SH-SY5Y (cell line): ENCODE data around the gene HAUS7.

Experiments
- GATA2 ChIP-seq: IDR thresholded peaks from 2 replicates; pipeline ENCODE4 v1.6.1; 2011; ENCODE audit warnings: mild to moderate bottlenecking, low read depth, low read length
- GATA3 ChIP-seq: IDR thresholded peaks from 2 replicates; pipeline ENCODE4 v1.6.1; 2011; ENCODE audit warnings: low read depth, mild to moderate bottlenecking, low read length, moderate library complexity

Gene HAUS7

DNA sequence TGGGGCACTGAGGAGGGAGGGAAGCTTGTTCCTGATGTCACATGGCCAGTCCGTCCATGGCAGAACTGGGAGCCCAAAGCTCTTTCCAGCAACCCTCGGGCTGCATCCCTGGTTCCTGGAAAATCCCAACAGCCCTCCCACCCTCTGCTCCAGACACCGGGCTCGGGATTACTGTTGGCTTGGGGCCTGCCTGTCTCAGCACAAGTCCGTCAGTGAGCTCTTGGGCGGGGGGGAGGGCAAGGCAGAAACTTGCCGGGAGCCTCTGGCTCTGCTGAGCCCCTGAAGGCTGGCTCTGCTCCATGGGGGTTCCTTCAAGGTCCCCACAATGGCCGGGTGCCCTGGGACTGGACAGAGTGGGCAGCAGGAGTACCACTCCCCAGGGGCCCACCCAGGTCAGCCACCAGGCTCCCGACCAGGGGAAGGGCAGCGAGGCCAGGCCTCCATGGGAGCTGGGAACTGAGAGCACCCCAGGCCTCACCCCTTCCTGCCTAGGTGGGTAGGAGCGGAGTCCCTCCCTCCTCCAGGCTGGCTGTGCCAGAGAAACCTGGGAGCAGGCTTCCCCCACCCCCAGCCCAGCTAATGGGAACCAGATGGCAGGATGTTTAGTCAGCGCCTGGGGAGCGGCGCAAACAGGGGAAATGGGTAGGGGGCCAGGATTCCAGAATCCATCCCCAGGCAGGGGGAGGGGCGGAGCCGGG is 6.4 kb upstream of the HAUS7 start:
- TF ChIP-seq GATA2 = no peak
- no peak for TF ChIP-seq GATA3

DNA sequence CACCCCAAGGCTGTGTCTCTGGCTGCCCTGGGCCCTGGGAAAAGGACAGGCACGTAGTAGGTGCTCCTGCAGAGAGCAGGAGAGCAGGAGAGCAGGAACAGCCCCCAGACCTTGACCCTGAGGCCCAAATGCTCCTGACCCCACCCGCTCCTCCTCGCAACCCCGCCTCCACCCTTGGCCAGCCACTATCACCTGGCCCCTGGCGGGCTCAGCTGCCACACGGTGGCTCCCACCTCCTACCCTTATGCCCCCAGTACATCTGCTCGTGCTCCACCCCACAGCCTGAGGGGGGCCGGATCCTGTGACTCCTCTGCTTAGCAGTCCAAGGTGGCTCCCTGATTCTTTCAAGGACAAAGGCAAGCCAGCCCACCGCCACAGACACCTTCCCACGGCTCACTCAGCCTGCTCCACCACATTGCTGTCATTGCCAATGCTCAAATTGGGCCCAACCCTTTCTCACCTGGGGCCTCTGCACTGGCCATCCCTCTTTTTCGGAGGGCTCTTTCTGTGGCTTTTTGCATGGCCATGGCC is 5.4 kb upstream of the HAUS7 start:
- TF ChIP-seq GATA2 (no peak), GATA3 (no peak)

- no peak for TF ChIP-seq GATA2
- no peak for TF ChIP-seq GATA3
Measured at GRCh38 chrX:153475271-153475670, 4.9 kb upstream of the HAUS7 start.

- no peak for TF ChIP-seq GATA2
- no peak for TF ChIP-seq GATA3
Measured at GRCh38 chrX:153474718-153475117, 4.3 kb upstream of the HAUS7 start.

GRCh38 chrX:153474266-153474665 is 3.9 kb upstream of the HAUS7 start:
- TF ChIP-seq GATA3 = no peak
- no peak for TF ChIP-seq GATA2

DNA sequence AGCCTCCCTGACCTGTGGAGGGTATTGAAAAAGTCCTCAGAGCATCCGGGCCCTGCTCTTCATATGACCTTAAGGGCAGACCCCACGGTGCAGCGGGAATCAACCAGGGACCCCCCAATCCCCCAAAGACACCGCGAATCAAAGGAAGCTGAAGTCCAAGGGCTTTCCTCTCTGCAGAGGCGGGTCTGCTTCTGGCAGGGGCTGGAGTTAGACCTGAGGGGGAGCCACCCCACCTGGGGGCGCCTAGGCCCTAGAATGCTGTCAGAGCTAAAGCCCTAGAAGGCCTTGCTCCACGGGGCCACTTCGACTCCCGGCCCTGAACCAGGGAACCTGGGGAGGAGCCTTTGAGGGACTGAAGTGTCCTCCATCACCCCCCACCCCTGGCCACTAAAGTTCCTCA is 2.8 kb upstream of the HAUS7 start:
- TF ChIP-seq GATA3 (no peak), GATA2 (no peak)

GRCh38 chrX:153471663-153472280 is 1.4 kb upstream of the HAUS7 start:
- no peak for TF ChIP-seq GATA2
- TF ChIP-seq GATA3 = no peak

DNA sequence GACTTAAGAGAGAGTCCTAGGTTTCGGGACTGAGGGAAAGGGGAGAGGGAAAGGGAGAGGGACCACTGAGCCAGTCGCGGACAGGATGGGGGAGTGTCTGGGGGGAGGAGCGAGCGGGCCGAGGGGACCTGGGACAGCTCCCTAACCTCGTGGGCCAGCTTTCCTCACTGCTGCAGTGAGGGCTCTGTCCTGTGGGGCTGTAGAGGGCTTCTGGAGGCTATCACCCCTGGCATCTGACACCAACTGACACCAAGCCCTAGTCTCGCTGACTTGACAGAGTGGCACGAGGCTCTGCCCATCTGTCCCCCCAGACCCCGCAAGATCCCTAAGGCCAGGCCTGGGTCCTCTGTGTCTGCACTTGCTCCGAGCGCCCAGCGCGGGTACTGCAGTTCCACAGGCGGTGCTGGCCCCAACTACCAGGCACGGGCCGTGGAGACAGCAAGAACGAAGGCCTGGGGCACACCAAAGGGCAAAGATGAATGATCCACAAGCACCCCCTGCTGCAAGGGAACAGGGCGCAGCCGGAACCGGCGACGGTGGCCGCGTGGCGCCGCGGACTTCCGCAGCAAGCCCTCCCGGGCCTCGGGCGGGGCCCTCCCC is 465 bp downstream of the HAUS7 start:
- no peak for TF ChIP-seq GATA2
- TF ChIP-seq GATA3 = no peak

GRCh38 chrX:153468008-153468580 is 2.3 kb downstream of the HAUS7 start:
- no peak for TF ChIP-seq GATA2
- no peak for TF ChIP-seq GATA3

DNA sequence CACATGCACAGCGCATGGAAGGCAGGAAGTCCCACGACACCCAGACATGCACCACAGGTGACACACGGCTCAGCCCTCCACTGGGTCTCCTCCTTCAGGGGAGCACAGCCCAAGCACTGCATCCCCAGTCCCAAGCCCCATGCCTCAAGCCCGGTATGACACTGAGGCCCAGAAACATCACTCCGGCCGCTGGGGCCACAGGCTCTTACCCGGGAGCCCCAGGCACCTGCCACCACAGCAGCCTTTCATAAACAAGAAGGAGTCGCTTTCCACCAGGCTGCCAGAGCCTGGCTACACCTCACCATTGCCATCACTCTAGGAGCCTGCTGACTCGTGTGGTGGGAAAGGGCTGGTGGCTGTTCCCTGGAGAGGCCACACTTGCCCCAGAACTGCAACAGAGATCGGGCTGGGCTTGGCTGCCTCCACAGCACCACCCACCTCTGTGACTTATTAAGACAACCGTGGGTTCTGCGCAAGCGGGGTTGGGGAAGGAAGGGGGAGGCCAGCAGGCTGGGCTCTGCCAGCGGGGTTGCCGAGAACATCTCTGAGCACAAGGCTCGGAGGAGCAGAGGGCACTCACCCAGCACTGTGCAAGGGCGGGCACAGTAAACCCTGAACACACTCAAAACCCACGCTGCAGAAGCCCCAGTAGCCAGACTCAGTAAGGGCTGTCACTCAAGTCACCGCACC is 4.5 kb downstream of the HAUS7 start:
- TF ChIP-seq GATA3 (no peak), GATA2 (no peak)

DNA sequence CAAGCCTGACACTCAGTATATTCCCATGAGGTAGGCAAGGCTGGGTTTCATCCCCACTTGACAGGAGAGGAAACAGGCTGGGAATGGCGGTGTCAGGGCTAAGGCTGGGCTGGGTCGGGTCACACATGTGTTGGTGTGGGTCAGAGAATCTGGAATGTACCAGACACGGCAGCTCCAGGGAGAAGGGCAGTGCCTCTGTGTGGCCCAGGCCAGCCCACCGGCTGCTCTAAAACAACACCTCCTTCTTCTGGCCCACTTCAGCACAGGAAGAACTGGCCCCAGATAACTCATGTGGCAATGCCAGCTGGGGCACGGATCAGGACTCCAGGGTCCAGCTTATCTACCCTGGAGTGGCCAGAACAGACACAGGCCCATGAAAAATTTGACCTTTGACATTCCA is 6.3 kb downstream of the HAUS7 start:
- TF ChIP-seq GATA3 (no peak), GATA2 (no peak)

DNA sequence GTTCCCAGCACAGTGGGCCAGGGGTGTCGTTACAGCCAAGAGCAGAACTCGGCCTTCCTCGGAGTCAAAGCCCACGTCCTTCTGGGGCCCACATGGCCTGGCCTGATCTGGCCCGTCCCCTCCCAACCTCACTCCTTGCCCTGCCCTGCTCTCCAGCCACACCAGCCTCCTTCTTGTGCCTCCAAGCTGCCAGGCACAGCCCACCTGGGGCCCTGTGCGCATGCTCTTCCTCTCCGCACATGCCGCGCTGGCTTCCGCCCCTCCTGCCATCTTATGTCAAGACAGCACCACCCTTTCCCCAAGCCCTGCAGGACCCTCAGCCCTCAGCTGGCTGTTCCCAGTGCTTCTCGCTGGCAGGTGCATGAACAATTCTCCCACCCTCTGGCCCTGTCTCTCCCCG is 6.8 kb downstream of the HAUS7 start:
- TF ChIP-seq GATA3 (no peak), GATA2 (no peak)

- no peak for TF ChIP-seq GATA2
- no peak for TF ChIP-seq GATA3
Measured at GRCh38 chrX:153463031-153463430, 7.3 kb downstream of the HAUS7 start.

DNA sequence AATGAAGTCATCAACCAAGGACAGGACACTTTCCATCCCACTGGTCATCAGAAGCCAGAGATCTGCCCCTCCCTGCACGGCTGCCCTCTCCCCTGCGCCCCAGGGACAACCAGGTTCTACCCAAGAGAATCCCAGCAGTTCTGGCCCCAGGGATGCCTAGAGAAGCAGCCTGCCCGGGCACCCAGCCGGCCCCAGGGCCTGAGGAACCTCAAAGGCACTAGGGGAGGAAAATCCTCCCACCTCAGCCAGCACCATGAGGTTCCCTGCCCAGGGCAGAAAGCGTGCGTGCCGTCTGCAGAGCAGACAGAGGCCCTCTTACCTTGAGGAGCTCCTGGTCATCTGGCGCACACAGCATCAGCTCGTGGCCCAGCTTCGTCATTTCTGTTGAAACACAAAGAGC is 8.1 kb downstream of the HAUS7 start:
- TF ChIP-seq GATA3 (no peak), GATA2 (no peak)
